ENCODE measurements around the gene ANXA8. TPM values are rescaled to one million over a fixed set of nuclear protein-coding genes. Genes with fewer than 3 reads are reported as not detected.
A peak's percentile ranks its signal among the peaks of the same experiment; 100 is the strongest.

The ANXA8 gene
- total RNA-seq, 1 experiment from 2014 or later = 0.22 TPM

- H3K56ac ChIP-seq (ENCODE audit: insufficient read length, low read depth, low read length) = no peak overlapping the region
- no peak overlapping the region for H2AK5ac ChIP-seq (ENCODE audit: insufficient read length, low read length)
- H3K79me2 ChIP-seq (ENCODE audit: insufficient read depth, low read length) = no peaks in the 10 kb centered on the region
- H2BK120ac ChIP-seq (ENCODE audit: low read depth, low read length, poor library complexity, severe bottlenecking) = no peak overlapping the region
- H4K91ac ChIP-seq (ENCODE audit: insufficient read length, low read depth, low read length) = no peak overlapping the region
- no peak overlapping the region for H2BK5ac ChIP-seq (ENCODE audit: insufficient read length, low read length)
- H3K4me1 ChIP-seq (ENCODE audit: insufficient read depth, low read length) = no peaks in the 10 kb centered on the region
- WGBS (ENCODE audit: extremely low coverage, insufficient read length, low lambda C conversion rate) = no CpG with 5 or more reads among the region's 4 CpGs
- DNase-seq = peak; percentile 22
- H3K23ac ChIP-seq (ENCODE audit: insufficient read length, low read depth, low read length) = no peak overlapping the region
- no peak overlapping the region for H3K4ac ChIP-seq (ENCODE audit: low read depth, low read length)
- H4K5ac ChIP-seq (ENCODE audit: insufficient read length, low read depth, low read length) = no peak overlapping the region
- no peak overlapping the region for H3K18ac ChIP-seq (ENCODE audit: insufficient read length, low read depth, low read length)
- no peak overlapping the region for H2BK15ac ChIP-seq (ENCODE audit: low read depth, low read length)
- Mint-ChIP-seq H3K36me3 (ENCODE audit: insufficient read depth in 1 of 3, low read depth in 3 of 3) (no peaks in the 10 kb centered on the region; a peak in 2 of 7 replicates), H3K4me1 (peaks cover under 1 to 1% of the 10 kb centered on the region in 2 experiments), H3K4me3 (no peak overlapping the region), H3K9me3 (peaks cover 11 to 13% of the 10 kb centered on the region in 2 experiments; a peak in 4 of 5 replicates), H3K27ac (no peak overlapping the region), H3K27me3 (ENCODE audit: low read depth) (peaks cover under 1% of the 10 kb centered on the region)
- H2BK20ac ChIP-seq (ENCODE audit: low read depth, low read length, poor library complexity, severe bottlenecking) = no peak overlapping the region
- no peak overlapping the region for H2AFZ ChIP-seq (ENCODE audit: low read length)
- H2BK12ac ChIP-seq (ENCODE audit: insufficient read length, low read depth, low read length) = no peak overlapping the region
- H3T11ph ChIP-seq (ENCODE audit: low read length) = no peak overlapping the region
- H3K27me3 ChIP-seq (ENCODE audit: insufficient read depth, low read length) = no peaks in the 10 kb centered on the region
- H3K14ac ChIP-seq (ENCODE audit: insufficient read depth, low read length) = no peak overlapping the region; the same call in 1 of the 2 replicates
- no peaks in the 10 kb centered on the region for H3K79me1 ChIP-seq (ENCODE audit: insufficient read depth, low read depth, low read length, poor library complexity, severe bottlenecking)
- no peaks in the 10 kb centered on the region for H4K20me1 ChIP-seq (ENCODE audit: control insufficient read depth, insufficient read depth, insufficient read length)
- no peak overlapping the region for H4K8ac ChIP-seq (replicated peaks; ENCODE audit: insufficient read length, low read depth, low read length)
- no peaks in the 10 kb centered on the region for H3K9me3 ChIP-seq (ENCODE audit: control insufficient read depth, low read depth, low read length)
- no peaks in the 10 kb centered on the region for H3K23me2 ChIP-seq (ENCODE audit: insufficient read length, low read depth, low read length, poor library complexity, severe bottlenecking)
- no peak for TF ChIP-seq CTCF (conservative IDR thresholded peaks at IDR 0.05)
- no peak overlapping the region for H3K27ac ChIP-seq (ENCODE audit: insufficient read length, low read depth, low read length)
- H3K4me2 ChIP-seq (ENCODE audit: insufficient read depth, insufficient read length, low read length) = no peak overlapping the region
- H3K9ac ChIP-seq (ENCODE audit: extremely low read depth, insufficient read length, low read length) = no peak overlapping the region
These were observed 36.7 kb downstream of the ANXA8 start for GRCh38 chr10:47447209-47447608.
